Naive B cell (primary cell): ENCODE data around the gene CARHSP1. TPM values are rescaled to one million over a fixed set of nuclear protein-coding genes. Genes with fewer than 3 reads are reported as not detected.

Source experiments
- ATAC-seq, 2 donors: fragments of 150-1000 bp; cut with Tn5 transposase; 2 replicates each; pipeline ENCODE4 v1.10.0; 2021; ENCODE audit warnings: low read depth in 2 of 2, mild to moderate bottlenecking in 2 of 2, moderate library complexity in 2 of 2
- DNase-seq: peaks from one replicate; pipeline ENCODE4 v3.0.0; 2022
- H3K27ac Mint-ChIP-seq, 6 donors: one replicate each; pipeline ENCODE4 v1.8.0; 2020 to 2022; ENCODE audit warnings: mild to moderate bottlenecking in 6 of 6, mixed read lengths in 6 of 6, moderate library complexity in 5 of 6, inconsistent platforms in 2 of 6
- H3K27me3 Mint-ChIP-seq, 3 donors: one replicate each; pipeline ENCODE4 v1.8.0; 2021 to 2022; ENCODE audit warnings: mixed read lengths in 3 of 3, mild to moderate bottlenecking in 1 of 3
- H3K36me3 Mint-ChIP-seq, 2 donors: one replicate each; pipeline ENCODE4 v1.8.0; 2020 to 2022; ENCODE audit warnings: mixed read lengths in 2 of 2, inconsistent platforms in 1 of 2, mild to moderate bottlenecking in 1 of 2
- H3K4me1 Mint-ChIP-seq, 3 donors: one replicate each; pipeline ENCODE4 v1.8.0; 2020 to 2022; ENCODE audit warnings: mixed read lengths in 3 of 3, inconsistent platforms in 1 of 3, mild to moderate bottlenecking in 1 of 3, moderate library complexity in 1 of 3
- H3K4me3 Mint-ChIP-seq, 8 donors: one replicate each; pipeline ENCODE4 v1.8.0; 2020 to 2022; ENCODE audit warnings: mild to moderate bottlenecking in 8 of 8, mixed read lengths in 8 of 8, moderate library complexity in 8 of 8, inconsistent platforms in 2 of 8
- H3K9me3 Mint-ChIP-seq, 7 donors: one replicate each; pipeline ENCODE4 v1.8.0; 2020 to 2022; ENCODE audit warnings: mixed read lengths in 7 of 7, mild to moderate bottlenecking in 5 of 7, inconsistent platforms in 2 of 7, moderate library complexity in 1 of 7
- polyA plus RNA-seq, 6 donors: library from polyadenylated mRNA; unstranded; fragments of 300-500 nt; fragmentation: Illumina TruSeq; gene quantifications; one replicate each; pipeline ENCODE4 v1.2.3, GENCODE V29; 2021; ENCODE audit warnings: low read depth in 6 of 6

CARHSP1 gene
- polyA plus RNA-seq, 6 donors from 2014 or later = 37.0 to 62.1 (median 50.3) TPM

DNA sequence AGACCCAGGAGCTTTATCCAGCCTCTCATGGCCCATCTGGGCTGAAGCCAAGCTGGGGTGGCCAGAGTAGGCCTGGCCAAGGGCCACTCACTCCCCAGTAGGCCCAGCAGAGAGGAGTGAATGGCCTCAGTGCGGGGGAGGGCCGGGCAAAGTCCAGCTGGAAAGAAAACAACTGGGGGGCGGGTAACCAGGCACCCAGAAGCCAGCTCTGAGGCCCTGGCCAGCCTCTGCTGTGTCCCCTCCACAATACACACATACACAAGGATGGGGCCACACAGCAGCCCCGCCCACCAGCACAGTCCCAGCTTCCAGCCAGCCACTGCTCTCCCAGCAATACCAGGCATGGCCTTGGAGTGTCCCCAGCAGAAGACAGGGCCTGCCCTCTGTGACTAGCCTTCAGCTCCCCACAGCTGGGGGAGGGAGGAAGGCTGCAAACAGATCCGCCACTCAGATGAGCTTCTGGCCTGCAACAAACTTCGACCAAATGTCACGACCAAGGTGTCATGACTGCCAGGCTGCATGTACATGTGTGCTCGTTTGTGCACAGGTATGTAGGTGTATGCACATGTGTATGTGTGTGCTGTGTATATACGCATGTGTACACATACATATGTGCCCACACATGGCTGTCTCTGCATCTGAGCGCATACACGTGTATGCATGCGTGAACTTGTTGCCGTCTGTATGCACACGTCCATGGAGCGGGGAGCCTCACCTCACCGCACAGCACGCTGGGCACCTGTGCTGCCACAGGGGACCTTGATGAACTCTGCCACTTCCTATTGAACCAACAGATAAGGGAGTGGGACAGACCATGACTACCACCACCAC is 5.0 kb downstream of the CARHSP1 start:
- H3K9me3 Mint-ChIP-seq = no peaks in the 10 kb centered on the region
- DNase-seq = no peak
- H3K27ac Mint-ChIP-seq = peak overlapping the region in 4 of 6 donors; percentile 41 to 89 (median 72)
- ATAC-seq = no peak
- H3K36me3 Mint-ChIP-seq = no peaks in the 10 kb centered on the region
- H3K4me3 Mint-ChIP-seq = peak overlapping the region in 7 of 8 donors; percentile 35 to 78 (median 49)
- peaks cover 48 to 61% (median 57%) of the 10 kb centered on the region in 3 donors for H3K4me1 Mint-ChIP-seq
- H3K27me3 Mint-ChIP-seq = no peaks in the 10 kb centered on the region

GRCh38 chr16:8862309-8863130 is 6.3 kb downstream of the CARHSP1 start:
- Mint-ChIP-seq H3K27ac (peak overlapping the region in 2 of 6 donors; percentile 47 to 66), H3K4me3 (peak overlapping the region in 1 of 8 donors; percentile 53), H3K36me3 (peaks cover 0 to 7% of the 10 kb centered on the region in 2 donors), H3K4me1 (peaks cover 46 to 61% (median 51%) of the 10 kb centered on the region in 3 donors), H3K27me3 (no peaks in the 10 kb centered on the region), H3K9me3 (no peaks in the 10 kb centered on the region)
- DNase-seq (no peak), ATAC-seq (no peak)

DNA sequence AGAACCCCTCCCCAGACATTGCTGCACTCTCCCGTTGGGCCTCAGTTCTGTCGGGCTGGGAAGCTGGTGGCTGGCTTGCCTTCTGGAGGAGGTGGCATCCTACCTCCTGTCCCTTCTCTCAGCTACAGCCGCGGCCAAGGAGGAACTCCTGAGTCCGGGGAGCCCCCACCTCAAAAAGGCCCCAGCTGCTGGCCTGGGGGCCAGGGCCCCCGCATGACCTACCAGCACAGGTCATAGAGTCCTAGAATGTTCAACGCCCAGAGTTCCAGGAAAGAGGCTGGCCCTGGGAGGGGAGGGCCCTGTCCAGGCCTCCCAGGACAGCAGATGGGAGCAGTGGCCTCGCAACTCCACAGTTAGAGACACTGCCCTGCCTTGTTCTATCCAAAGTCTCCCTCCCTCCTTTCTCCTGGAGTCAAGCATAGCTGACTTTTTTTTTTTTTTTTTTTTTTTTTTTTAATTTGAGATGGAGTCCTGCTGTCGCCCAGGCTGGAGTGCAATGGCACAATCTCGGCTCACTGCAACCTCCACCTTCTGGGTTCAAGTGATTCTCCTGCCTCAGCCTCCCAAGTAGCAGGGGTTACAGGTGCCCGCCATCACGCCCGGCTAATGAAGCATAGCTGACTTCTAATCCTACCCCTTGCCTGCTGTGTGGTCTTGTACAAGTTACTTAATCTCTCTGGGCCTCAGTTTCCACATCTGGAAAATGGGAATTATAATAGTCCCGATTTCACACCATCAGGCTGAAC is 7.1 kb downstream of the CARHSP1 start:
- Mint-ChIP-seq H3K27me3 (no peaks in the 10 kb centered on the region), H3K4me3 (peak overlapping the region in 1 of 8 donors; percentile 53), H3K4me1 (peaks cover 40 to 57% (median 48%) of the 10 kb centered on the region in 3 donors), H3K27ac (peak overlapping the region in 3 of 6 donors; percentile 57 to 83 (median 66)), H3K36me3 (peaks cover 0 to 7% of the 10 kb centered on the region in 2 donors), H3K9me3 (no peaks in the 10 kb centered on the region)
- no peak for ATAC-seq
- DNase-seq = no peak

DNA sequence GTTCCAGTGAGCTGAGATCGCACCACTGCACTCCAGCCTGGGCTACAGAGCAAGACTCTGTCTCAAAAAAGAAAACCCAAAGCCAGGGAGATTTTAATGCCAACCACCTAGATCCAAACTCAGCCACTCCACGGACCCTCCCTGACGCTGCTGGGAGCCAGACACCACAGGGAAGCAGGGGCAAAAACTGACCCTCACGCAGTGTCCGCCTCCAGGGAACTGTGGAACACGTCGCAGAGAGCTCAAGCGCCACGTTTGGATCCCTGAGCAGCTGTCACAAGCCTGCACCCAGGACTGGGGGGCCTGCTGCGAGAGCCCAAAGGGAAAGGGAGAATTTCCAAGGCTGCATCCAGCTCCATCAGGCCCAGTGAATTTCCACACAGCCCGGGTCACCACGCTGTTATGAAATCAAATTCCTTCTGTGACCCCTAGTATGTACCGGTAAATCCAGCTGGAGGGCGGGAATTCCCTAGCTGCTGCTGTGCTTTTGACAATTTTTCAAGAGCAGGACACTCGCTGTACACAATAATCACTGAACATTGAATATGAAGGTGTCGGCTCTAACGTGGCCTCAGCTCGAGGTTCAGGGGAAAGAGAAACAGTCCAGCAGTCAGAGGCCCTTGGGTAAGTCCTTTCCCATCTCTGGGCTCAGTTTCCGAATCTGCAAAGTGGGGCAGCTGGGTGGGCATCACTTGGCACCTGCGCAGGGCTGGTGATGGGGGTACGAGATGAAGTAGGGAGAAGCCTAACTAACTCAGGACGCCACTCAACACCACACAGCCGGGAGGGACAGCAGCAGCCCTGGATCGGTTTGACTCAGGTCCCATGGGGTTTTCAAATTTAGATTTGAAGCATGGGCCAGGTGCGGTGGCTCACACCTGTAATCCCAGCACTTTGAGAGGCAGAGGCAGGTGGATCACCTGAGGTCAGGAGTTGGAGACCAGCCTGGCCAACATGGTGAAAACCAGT is 8.6 kb downstream of the CARHSP1 start:
- DNase-seq (no peak), ATAC-seq (no peak)
- H3K27me3 Mint-ChIP-seq = no peaks in the 10 kb centered on the region
- peaks cover 0 to 9% of the 10 kb centered on the region in 2 donors for H3K36me3 Mint-ChIP-seq
- peak overlapping the region in 3 of 6 donors; percentile 31 to 72 (median 64) for H3K27ac Mint-ChIP-seq
- no peaks in the 10 kb centered on the region for H3K9me3 Mint-ChIP-seq
- H3K4me1 Mint-ChIP-seq = peaks cover 28 to 44% (median 34%) of the 10 kb centered on the region in 3 donors
- no peak overlapping the region for H3K4me3 Mint-ChIP-seq

GRCh38 chr16:8858994-8859912 is 9.6 kb downstream of the CARHSP1 start:
- no peak for DNase-seq
- Mint-ChIP-seq H3K36me3 (peaks cover 0 to 12% of the 10 kb centered on the region in 2 donors), H3K9me3 (no peaks in the 10 kb centered on the region), H3K4me1 (peaks cover 19 to 34% (median 25%) of the 10 kb centered on the region in 3 donors), H3K27me3 (no peaks in the 10 kb centered on the region), H3K27ac (peak overlapping the region in 3 of 6 donors; percentile 31 to 85 (median 51)), H3K4me3 (no peak overlapping the region)
- ATAC-seq = no peak

DNA sequence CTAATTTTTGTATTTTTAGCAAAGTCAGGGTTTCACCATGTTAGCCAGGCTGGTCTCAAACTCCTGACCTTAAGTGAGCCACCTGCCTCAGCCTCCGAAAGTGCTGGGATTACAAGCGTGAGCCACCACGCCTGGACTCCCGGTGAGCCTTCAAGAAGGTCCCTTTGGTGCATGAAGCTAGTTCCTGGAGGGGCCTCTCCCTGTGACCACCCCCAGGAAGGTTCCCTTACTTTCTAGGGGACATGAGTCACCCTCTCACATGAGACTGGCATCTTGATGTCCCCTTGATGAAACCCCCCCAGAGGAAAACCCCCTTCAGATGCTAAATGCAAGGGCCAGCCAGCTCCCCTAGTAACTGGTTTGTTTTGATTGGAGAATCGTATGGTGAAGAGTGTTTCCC is 12.8 kb downstream of the CARHSP1 start:
- peaks cover 0 to 12% of the 10 kb centered on the region in 2 donors for H3K36me3 Mint-ChIP-seq
- no peak overlapping the region for H3K4me3 Mint-ChIP-seq
- ATAC-seq (no peak), DNase-seq (no peak)
- peak overlapping the region in 2 of 6 donors; percentile 53 to 68 for H3K27ac Mint-ChIP-seq
- H3K9me3 Mint-ChIP-seq = no peaks in the 10 kb centered on the region
- H3K27me3 Mint-ChIP-seq = no peaks in the 10 kb centered on the region
- peaks cover 8 to 16% (median 11%) of the 10 kb centered on the region in 3 donors for H3K4me1 Mint-ChIP-seq

- Mint-ChIP-seq H3K4me3 (peak overlapping the region in 1 of 8 donors; percentile 22), H3K27me3 (no peaks in the 10 kb centered on the region), H3K27ac (peak overlapping the region in 4 of 6 donors; percentile 9 to 76 (median 54)), H3K9me3 (no peaks in the 10 kb centered on the region), H3K4me1 (peaks cover 15 to 19% (median 18%) of the 10 kb centered on the region in 3 donors), H3K36me3 (peaks cover 0 to 12% of the 10 kb centered on the region in 2 donors)
- DNase-seq (no peak), ATAC-seq (no peak)
Observed at GRCh38 chr16:8855051-8855786, 13.6 kb downstream of the CARHSP1 start.

DNA sequence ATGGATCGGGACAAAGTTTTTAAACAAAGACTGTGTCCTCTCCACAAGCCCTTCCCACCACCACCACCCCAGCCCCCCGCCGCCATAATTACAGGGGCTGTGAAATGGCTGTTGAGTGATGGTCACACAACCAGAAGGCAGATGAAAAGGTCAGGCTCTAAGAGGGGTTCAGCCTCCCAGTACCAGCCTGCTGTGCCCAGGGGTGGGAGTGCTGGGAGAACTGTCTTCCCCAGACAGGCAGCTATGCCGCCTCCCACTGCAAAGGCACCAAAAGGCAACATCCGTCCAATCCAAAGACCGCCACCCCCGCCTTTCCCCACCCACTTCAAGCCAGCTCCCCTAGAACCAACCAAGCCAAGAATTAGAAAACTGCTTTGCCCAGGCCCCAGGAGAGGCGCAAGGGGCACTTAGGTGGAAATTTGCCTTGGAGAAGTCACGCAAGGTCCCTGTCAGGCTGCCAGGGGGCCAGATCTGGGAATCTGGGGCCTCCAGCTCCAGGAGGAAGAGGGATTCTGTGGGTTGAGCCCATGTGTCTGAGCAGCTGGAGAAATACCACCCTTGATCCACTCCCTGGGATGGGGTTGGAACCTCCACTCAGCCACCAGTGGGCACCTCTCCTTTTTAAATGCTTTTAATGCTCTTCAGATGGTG is 14.4 kb downstream of the CARHSP1 start:
- DNase-seq (no peak), ATAC-seq (no peak)
- no peaks in the 10 kb centered on the region for H3K27me3 Mint-ChIP-seq
- no peak overlapping the region for H3K4me3 Mint-ChIP-seq
- H3K4me1 Mint-ChIP-seq = peaks cover 18 to 24% (median 23%) of the 10 kb centered on the region in 3 donors
- no peak overlapping the region for H3K27ac Mint-ChIP-seq
- peaks cover 0 to 18% of the 10 kb centered on the region in 2 donors for H3K36me3 Mint-ChIP-seq
- no peaks in the 10 kb centered on the region for H3K9me3 Mint-ChIP-seq

GRCh38 chr16:8853611-8854010 is 15.2 kb downstream of the CARHSP1 start:
- no peak for DNase-seq
- Mint-ChIP-seq H3K4me3 (no peak overlapping the region), H3K27me3 (no peaks in the 10 kb centered on the region), H3K36me3 (peaks cover 0 to 24% of the 10 kb centered on the region in 2 donors), H3K4me1 (peaks cover 18 to 27% (median 23%) of the 10 kb centered on the region in 3 donors), H3K9me3 (no peaks in the 10 kb centered on the region), H3K27ac (peak overlapping the region in 2 of 6 donors; percentile 12 to 29)
- ATAC-seq = no peak

DNA sequence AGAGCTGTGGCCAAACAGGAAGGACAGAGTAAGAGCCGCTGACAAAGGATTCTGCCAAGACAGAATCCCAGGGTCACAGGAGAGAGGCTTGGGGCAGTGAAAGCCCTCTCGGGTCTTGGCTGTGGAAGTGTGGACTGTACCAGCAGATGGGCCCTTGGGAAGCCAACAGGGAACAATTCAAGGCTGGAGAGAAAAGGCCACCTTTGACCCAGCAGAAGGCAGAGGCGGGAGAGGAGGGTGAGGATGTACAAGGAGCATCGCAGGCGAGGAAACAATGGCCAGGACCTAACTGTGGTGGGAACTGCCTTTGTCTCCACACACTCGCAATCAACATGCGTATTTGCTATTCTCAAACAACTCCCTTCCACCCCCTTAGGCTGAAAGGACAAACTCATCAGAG is 15.7 kb downstream of the CARHSP1 start:
- H3K4me3 Mint-ChIP-seq = no peak overlapping the region
- no peaks in the 10 kb centered on the region for H3K9me3 Mint-ChIP-seq
- no peaks in the 10 kb centered on the region for H3K27me3 Mint-ChIP-seq
- peak overlapping the region in 2 of 6 donors; percentile 32 to 58 for H3K27ac Mint-ChIP-seq
- H3K4me1 Mint-ChIP-seq = peaks cover 18 to 27% (median 22%) of the 10 kb centered on the region in 3 donors
- ATAC-seq = no peak
- no peak for DNase-seq
- peaks cover 0 to 21% of the 10 kb centered on the region in 2 donors for H3K36me3 Mint-ChIP-seq
